Transverse colon (tissue), 4 donors: Measurements from ENCODE around the gene MEN1.
"Not testable (repeated sequence)": the region's sequence is repeated elsewhere in the genome, so short reads cannot be mapped to it uniquely, and the experiment has no call there.

Experiments used
- CTCF ChIP-seq, 5 experiments: fragments of 200-600 bp in 3 of 5; fragments of 450-650 bp in 2 of 5; sonication (generic) in 3 of 5; IDR thresholded peaks; 1 replicate in 2 of 5; 2 replicates in 3 of 5; pipeline ENCODE4 v1.5.1; 2016 to 2017; ENCODE audit warnings: antibody characterized with exemption in 5 of 5, inconsistent platforms in 3 of 5, mild to moderate bottlenecking in 2 of 5, moderate library complexity in 1 of 5
- EP300 ChIP-seq: sonication (generic); formaldehyde crosslinking; IDR thresholded peaks from one replicate; pipeline ENCODE4 v1.6.1; 2017; ENCODE audit warnings: antibody characterized with exemption, low read depth
- POLR2A ChIP-seq: fragments of 450-650 bp; IDR thresholded peaks from one replicate; pipeline ENCODE4 v1.6.1; 2016; ENCODE audit warnings: antibody characterized with exemption, mild to moderate bottlenecking, moderate library complexity
- POLR2AphosphoS5 ChIP-seq, 3 donors: sonication (generic); formaldehyde crosslinking; IDR thresholded peaks; one replicate each; pipeline ENCODE4 v1.6.1; 2016; ENCODE audit warnings: antibody characterized with exemption in 3 of 3

GRCh38 chr11:64815433-64815832 is 5.1 kb upstream of the MEN1 start:
- not testable (repeated sequence) for TF ChIP-seq POLR2A; EP300; CTCF (IDR thresholded peaks at IDR 0.05); POLR2AphosphoS5 (IDR thresholded peaks at IDR 0.05)
